GM18951 (cell line): ENCODE data around the gene MYCBPAP.

Source experiments
- POLR2A ChIP-seq: IDR thresholded peaks from 4 replicates; pipeline ENCODE4 v1.6.1; 2011; ENCODE audit warnings: mild to moderate bottlenecking; ENCODE audit not compliant: insufficient read length, insufficient read depth; ENCODE audit errors: extremely low read depth
- in situ Hi-C: fragments of 300-500 bp; cut with MboI; formaldehyde crosslinking; loops from one replicate; pipeline ENCODE4 v1.12.0; 2022; ENCODE audit warnings: low sequenced_read_pairs, mixed read lengths, inconsistent platforms; ENCODE audit not compliant: unreplicated experiment

Gene MYCBPAP

GRCh38 chr17:50545311-50545710 lies 37.1 kb downstream of the MYCBPAP start:
- no peak for TF ChIP-seq POLR2A
- in situ Hi-C loops = no loop called here

GRCh38 chr17:50546701-50547034 lies 38.4 kb downstream of the MYCBPAP start:
- in situ Hi-C loops = no loop called here
- TF ChIP-seq POLR2A = no peak

- in situ Hi-C loops = no loop called here
- peak; percentile 93 for TF ChIP-seq POLR2A
Measured at GRCh38 chr17:50547035-50547735, 38.9 kb downstream of the MYCBPAP start, which contains the start of gene SPATA20. Gene SPATA20, plus strand, starts transcription at chr17:50547174. Its CDS starts 35 bp downstream, at chr17:50547209.

GRCh38 chr17:50547736-50548083 lies 39.5 kb downstream of the MYCBPAP start:
- in situ Hi-C loops = no loop called here
- TF ChIP-seq POLR2A = no peak

GRCh38 chr17:50548831-50549230 lies 40.6 kb downstream of the MYCBPAP start:
- in situ Hi-C loops = no loop called here
- no peak for TF ChIP-seq POLR2A

GRCh38 chr17:50549256-50549941 lies 41.2 kb downstream of the MYCBPAP start:
- TF ChIP-seq POLR2A = no peak
- in situ Hi-C loops = no loop called here

GRCh38 chr17:50549969-50550368 lies 41.7 kb downstream of the MYCBPAP start:
- in situ Hi-C loops = no loop called here

GRCh38 chr17:50550661-50551432 lies 42.6 kb downstream of the MYCBPAP start:
- in situ Hi-C loops = no loop called here
- no peak for TF ChIP-seq POLR2A

More at GRCh38 chr17:50549969-50550368, 41.7 kb downstream of the MYCBPAP start:
- TF ChIP-seq POLR2A = no peak

- in situ Hi-C loops = no loop called here
- no peak for TF ChIP-seq POLR2A
Measured at GRCh38 chr17:50551433-50551815, 43.2 kb downstream of the MYCBPAP start.

GRCh38 chr17:50551884-50552283 lies 43.6 kb downstream of the MYCBPAP start:
- TF ChIP-seq POLR2A = no peak
- in situ Hi-C loops = no loop called here

- no peak for TF ChIP-seq POLR2A
- in situ Hi-C loops = no loop called here
Measured at GRCh38 chr17:50554201-50554600, 46.0 kb downstream of the MYCBPAP start.

GRCh38 chr17:50556803-50557202 lies 48.6 kb downstream of the MYCBPAP start:
- TF ChIP-seq POLR2A = no peak
- in situ Hi-C loops = no loop called here

GRCh38 chr17:50557630-50558029 lies 49.4 kb downstream of the MYCBPAP start:
- no peak for TF ChIP-seq POLR2A
- in situ Hi-C loops = no loop called here
